ENCODE data around the gene PADI6. TPM values are rescaled to one million over a fixed set of nuclear protein-coding genes. Genes with fewer than 3 reads are reported as not detected.

Gene PADI6
- polyA plus RNA-seq, 1 of the 3 experiments (the other 2 are of a cell fraction) = not detected

DNA sequence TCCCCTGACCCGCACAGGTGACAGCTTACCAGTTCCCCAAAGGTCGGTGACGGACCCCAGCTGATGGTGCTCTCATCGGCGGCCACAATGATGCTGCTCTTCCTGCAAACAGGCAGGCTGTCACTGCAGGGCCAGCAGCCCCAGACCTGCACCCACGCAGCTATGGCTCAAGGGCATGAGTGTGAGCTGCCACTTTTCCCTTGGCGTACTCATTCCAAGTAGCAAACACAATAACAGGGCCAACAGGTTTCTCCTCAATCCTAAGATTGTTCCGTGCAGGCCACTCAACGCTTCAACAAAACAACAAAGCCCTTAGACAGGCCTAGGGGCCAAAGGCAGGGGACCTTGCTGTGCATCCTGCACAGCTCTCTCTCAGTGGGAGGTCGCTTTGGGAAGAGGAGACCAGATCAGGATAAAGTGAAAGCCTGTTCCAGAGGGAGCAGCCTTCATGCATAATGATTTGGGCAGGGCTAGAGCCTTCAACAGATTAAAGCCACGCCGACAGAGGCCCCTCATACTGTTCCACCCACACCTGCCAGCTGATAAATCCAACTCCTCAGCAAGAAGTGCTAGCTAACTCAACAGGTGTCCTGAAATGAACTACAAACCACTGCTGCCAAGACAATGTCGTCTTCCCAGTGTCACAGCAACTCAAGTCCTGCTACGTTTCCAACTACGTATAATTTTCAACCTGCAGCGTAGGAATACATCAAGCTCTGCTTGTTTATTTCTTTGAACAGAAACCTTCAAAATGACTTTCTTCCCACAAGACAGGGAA is 40.3 kb downstream of the PADI6 start:
- WGBS (ENCODE audit: low lambda C conversion rate) = 98% methylated on average over 14 of the region's 16 CpGs
- no peaks in the 10 kb centered on the region for H3K27me3 ChIP-seq (ENCODE audit: insufficient read depth)
- peaks cover 6% of the 10 kb centered on the region for H3F3A ChIP-seq (replicated peaks; ENCODE audit: insufficient read depth)
- H3K9me3 ChIP-seq = no peaks in the 10 kb centered on the region
- peaks cover 16% of the 10 kb centered on the region; the same call in 1 of the 2 replicates for H3K79me2 ChIP-seq (ENCODE audit: insufficient read depth)
- POLR2A ChIA-PET = interaction anchor here (0.8 kb wide), 1 partner anchor 21 kb away, joined by 3 read pairs; no protein-coding TSS in a partner anchor
- peaks cover 64 to 95% of the 10 kb centered on the region in 2 experiments for H3K36me3 ChIP-seq (replicated peaks in 1 of 2; ENCODE audit: control insufficient read depth in 1 of 2, insufficient read depth in 2 of 2, low read length in 1 of 2)
- H3K9ac ChIP-seq = no peak overlapping the region
- TF ChIP-seq EP300 (IDR thresholded peaks at IDR 0.05; ENCODE audit: borderline replicate concordance in 1 of 2, low read depth in 1 of 2, low read length in 1 of 2) = no peak
- TF ChIP-seq RXRA (IDR thresholded peaks at IDR 0.05; ENCODE audit: borderline replicate concordance, low read depth) = no peak
- TF ChIP-seq GABPA (IDR thresholded peaks at IDR 0.05; ENCODE audit: low read depth) = no peak
- no peak for TF ChIP-seq ZBTB33 (IDR thresholded peaks at IDR 0.05; ENCODE audit: borderline replicate concordance, low read depth)
- TF ChIP-seq ELF1 (IDR thresholded peaks at IDR 0.05) = no peak
- TF ChIP-seq CHD2 (IDR thresholded peaks at IDR 0.05; ENCODE audit: low read length, partially characterized antibody) = no peak
- no peak for TF ChIP-seq TCF12 (IDR thresholded peaks at IDR 0.05)
- no peak for TF ChIP-seq RCOR1 (IDR thresholded peaks at IDR 0.05; ENCODE audit: low read length)
- no peak for TF ChIP-seq IRF3 (IDR thresholded peaks at IDR 0.05; ENCODE audit: low read depth, low read length)
- TF ChIP-seq GATA2 (CRISPR knock-in tag; IDR thresholded peaks at IDR 0.05) = no peak
- TF ChIP-seq JUND (IDR thresholded peaks at IDR 0.05) = no peak
- TF ChIP-seq, protein P1, sequence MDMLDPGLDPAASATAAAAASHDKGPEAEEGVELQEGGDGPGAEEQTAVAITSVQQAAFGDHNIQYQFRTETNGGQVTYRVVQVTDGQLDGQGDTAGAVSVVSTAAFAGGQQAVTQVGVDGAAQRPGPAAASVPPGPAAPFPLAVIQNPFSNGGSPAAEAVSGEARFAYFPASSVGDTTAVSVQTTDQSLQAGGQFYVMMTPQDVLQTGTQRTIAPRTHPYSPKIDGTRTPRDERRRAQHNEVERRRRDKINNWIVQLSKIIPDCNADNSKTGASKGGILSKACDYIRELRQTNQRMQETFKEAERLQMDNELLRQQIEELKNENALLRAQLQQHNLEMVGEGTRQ (IDR thresholded peaks at IDR 0.05; ENCODE audit: borderline replicate concordance, low read depth, low read length) = no peak
- no peak for TF ChIP-seq FOXJ3 (CRISPR knock-in tag; IDR thresholded peaks at IDR 0.05)
- TF ChIP-seq SMC3 (IDR thresholded peaks at IDR 0.05; ENCODE audit: low read depth, low read length) = no peak
- TF ChIP-seq TEAD4 (IDR thresholded peaks at IDR 0.05; ENCODE audit: borderline replicate concordance, insufficient read depth) = no peak
- TF ChIP-seq RAD21 (IDR thresholded peaks at IDR 0.05; ENCODE audit: low read length) = no peak
- no peak for TF ChIP-seq NFIC (IDR thresholded peaks at IDR 0.05; ENCODE audit: borderline replicate concordance)
- TF ChIP-seq, protein P2, sequence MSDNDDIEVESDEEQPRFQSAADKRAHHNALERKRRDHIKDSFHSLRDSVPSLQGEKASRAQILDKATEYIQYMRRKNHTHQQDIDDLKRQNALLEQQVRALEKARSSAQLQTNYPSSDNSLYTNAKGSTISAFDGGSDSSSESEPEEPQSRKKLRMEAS (IDR thresholded peaks at IDR 0.05; ENCODE audit: low read depth) = no peak
- no peak for TF ChIP-seq NRF1 (IDR thresholded peaks at IDR 0.05; ENCODE audit: low read depth, low read length)
- H3K4me2 ChIP-seq = no peak overlapping the region
- H3K4me1 ChIP-seq (ENCODE audit: control insufficient read depth in 1 of 2, insufficient read depth in 2 of 2, low read depth in 1 of 2, low read length in 1 of 2) = peaks cover 0 to 5% of the 10 kb centered on the region in 2 experiments; a peak in 1 of 4 replicates
- CTCF ChIA-PET = interaction anchor here (0.9 kb wide), 1 partner anchor 175 kb away, joined by 4 read pairs; no protein-coding TSS in a partner anchor
- H3K4me3 ChIP-seq (ENCODE audit: low read depth in 2 of 2, low read length in 1 of 2) = no peak overlapping the region
- no peaks in the 10 kb centered on the region for H3K9me2 ChIP-seq
- no peak for DNase-seq
- H2AFZ ChIP-seq (ENCODE audit: low read depth) = no peak overlapping the region
- no peak overlapping the region for H3K27ac ChIP-seq (ENCODE audit: low read depth in 2 of 2, low read length in 1 of 2)
- 0 out of 2 replicates have a peak, but pooled peaks cover 6% of the 10 kb centered on the region for H4K20me1 ChIP-seq (ENCODE audit: insufficient read depth)
